Raji (cell line): ENCODE results near the gene REV1.

Source experiments
- POLR2A ChIP-seq: IDR thresholded peaks from 2 replicates; pipeline ENCODE4 v1.6.1; 2011; ENCODE audit warnings: low read depth, low read length, control low read depth; ENCODE audit not compliant: insufficient read depth

The REV1 gene

DNA sequence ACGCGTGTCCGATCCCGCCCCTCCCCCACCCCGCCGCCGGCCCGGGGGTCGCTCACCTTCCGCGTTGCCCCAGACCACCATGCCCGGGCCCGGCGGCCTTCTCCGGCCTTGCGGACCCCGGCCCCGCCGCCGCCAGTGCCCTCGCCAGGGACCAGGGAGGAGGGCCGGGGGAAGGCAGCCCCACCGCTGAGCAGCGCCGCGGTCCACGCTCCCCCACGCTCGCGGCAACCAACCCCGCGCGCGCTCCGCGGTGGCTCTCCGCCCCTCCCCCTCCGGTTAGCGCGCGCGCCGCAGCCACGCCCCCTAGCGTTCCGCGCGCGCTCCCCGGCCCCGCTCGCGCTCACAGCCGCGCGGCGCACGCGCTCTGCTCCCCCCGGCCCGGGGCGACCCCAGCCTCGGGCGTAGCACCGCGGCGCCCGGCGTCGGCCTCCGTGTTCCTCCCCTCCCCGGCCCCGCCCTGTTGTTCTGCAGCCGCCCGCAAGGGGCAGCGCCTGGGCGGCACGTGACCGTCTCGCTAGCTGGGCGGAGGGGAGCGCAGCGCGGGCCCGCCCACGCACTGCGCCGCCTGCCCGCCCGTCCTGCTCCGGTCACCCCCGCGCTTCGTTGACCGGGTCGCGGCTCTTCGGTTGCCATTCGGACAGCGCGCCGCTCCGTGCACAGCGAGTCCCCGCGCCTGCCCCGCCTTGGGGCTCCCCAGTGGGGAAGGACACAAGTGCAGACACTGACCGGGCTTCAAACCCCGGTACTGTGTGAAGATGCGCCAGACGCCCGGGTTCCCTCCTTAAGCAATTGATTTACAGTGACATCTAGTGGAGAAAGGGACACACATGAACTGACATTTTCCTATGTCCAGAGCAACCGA lies at the start of gene REV1:
TSS of gene REV1 (minus strand) at position 257 of the 862 bp plus-strand sequence. CDS start 25,042 bp downstream, outside the sequence.
- TF ChIP-seq POLR2A: peak; percentile 70

DNA sequence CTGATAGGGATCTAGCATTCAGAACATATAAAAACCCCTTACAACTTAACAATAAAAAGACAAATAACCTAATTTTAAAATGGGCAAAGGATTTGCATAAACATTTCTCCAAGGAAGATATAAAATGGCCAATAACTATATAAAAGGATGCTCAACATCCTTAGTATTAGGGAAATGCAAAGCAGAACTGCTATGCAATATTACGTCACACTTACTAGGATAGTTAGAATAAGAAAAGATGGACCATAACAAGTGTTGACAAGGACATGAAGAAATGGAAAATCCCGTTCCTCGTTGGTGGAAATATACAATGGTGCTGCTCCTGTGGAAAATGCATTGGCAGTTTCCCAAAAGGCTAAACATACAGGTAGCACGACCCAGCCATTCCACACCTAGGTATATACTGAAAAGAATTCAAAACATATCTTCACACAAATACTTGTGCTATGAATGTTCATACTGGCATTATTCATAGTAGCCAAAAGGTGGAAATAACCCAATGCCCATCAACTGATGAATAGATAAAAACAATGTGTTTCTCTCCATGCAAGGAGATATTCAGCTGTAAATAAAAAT lies 48.2 kb upstream of the REV1 start:
- no peak for TF ChIP-seq POLR2A

DNA sequence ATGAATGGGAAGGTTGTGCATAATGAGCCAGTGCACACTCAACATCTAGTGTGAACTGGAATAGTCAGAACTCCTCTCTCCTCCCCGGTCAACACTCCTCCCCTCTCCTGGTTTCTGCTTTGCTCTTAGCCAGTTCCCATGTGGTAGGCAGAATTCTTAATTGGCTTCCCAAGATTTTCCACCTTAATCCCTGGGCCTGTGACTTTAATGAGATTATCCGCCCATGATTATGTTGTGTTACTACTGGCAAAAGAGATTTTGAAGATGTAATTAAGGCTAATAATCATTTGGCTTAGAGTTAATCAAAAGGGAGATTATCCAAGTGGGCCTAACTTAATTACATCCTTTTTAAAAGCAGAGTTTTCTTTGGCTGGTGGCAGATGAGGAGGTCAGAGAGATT lies 34.2 kb upstream of the REV1 start:
- no peak for TF ChIP-seq POLR2A

DNA sequence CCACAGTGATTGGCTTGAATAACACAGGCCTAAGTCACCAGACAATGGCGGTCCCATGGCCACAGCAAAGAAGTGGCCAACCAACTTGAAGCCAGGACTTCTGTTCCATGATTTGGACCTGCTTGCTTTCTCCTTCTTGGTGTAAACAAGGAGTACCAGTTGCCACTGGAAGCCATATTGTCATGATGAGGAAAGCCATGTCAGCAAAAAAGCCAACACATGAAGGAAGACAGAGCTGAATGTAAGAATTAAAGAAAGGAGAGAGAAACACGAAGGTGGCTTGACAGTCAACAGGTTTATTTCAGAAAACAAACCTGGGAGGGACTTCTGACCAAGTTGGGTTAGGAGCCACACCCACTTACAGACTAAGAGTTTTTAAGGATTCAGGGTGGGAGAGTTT lies 32.3 kb upstream of the REV1 start:
- no peak for TF ChIP-seq POLR2A

DNA sequence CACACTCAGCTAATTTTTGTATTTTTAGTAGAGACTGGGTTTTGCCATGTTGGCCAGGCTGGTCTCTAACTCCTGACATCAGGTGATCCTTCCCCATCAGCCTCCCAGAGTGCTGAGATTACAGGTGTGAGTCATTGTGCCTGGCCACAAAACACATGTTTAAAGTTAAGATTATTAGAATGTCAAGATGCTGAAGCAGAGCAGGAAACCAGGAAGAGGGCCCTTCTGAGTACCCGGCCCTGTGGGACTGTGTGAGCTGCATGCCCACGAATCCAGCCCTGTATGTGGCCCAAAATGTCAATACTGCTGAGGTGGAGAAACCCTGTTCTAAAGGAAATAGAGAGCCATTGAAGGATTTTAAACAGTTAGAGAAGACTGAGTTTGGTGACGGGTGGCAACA lies 31.0 kb upstream of the REV1 start:
- no peak for TF ChIP-seq POLR2A

DNA sequence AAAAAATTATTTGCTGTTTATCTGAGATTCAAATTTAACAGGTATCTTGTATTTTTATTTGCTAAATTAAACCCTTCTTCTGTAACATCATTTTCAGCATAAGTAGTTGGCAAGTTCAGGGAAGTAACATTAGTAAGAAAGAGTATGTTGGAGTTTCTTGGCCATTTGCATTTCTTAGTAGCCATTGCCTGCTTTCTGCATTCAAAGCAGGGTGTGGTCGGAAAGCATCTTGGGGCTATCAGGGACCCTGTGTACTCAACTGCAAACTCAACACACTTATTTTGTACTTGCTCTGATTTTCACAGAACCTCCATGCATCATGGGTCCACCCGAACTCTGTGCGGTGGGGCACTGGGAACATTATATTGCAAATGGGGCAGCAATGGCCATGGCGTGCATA lies 30.4 kb upstream of the REV1 start:
- no peak for TF ChIP-seq POLR2A

DNA sequence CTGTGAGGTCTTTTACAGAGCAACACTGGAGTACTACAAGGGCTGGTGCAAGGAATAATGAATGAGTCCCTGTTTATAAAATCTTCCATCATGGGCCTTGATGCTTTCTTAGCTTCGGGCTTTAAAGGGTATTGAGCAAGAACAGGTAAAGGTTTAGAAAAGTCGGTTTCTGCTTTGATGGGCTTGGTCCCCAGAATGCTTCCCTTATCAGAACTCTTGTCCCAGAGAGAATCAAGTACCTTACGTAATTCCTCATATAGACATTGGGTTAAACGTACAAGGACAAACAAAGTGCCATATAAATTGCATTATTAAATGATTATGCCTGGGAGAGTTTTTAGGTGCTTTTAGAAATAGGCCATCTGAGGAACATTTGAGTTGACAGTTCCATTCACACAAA lies 24.5 kb upstream of the REV1 start:
- TF ChIP-seq POLR2A: no peak

DNA sequence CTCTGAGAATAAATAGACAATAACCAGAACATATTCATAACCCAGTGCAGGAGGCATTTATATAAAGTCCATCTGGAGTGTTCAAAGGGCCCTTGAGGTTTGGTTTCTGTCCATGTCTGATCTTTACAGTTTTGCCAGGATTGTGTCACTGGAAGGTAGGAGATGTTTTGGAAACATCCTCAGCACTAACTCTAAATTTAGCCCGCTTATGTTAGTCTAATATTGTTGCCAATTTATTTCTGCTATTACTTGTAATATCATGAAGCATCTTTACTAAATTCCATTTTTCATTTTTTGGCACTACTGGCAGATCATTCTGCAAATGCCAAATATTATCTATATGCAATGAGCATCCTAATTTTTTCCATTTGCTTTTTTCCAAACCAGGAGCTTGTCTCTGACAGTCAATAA lies 22.4 kb upstream of the REV1 start:
- TF ChIP-seq POLR2A: no peak

DNA sequence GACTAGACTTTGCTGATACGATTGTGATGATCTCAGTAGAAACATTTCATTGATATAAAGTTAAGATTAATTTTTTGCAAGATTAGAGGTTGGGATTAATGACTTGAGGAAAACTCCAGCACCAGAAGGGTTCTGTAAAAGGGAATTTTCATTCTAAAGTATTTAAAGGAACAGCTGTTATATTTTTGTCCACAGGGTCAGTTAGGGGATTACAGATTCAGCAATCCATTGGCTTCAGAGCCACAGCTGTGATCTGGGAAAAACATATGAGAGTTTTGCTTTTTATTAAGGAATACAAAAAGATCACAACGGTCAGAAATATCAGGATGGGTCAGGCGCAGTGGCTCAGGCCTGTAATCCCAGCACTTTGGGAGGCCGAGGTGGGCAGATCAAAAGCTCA lies 19.6 kb upstream of the REV1 start:
- no peak for TF ChIP-seq POLR2A

DNA sequence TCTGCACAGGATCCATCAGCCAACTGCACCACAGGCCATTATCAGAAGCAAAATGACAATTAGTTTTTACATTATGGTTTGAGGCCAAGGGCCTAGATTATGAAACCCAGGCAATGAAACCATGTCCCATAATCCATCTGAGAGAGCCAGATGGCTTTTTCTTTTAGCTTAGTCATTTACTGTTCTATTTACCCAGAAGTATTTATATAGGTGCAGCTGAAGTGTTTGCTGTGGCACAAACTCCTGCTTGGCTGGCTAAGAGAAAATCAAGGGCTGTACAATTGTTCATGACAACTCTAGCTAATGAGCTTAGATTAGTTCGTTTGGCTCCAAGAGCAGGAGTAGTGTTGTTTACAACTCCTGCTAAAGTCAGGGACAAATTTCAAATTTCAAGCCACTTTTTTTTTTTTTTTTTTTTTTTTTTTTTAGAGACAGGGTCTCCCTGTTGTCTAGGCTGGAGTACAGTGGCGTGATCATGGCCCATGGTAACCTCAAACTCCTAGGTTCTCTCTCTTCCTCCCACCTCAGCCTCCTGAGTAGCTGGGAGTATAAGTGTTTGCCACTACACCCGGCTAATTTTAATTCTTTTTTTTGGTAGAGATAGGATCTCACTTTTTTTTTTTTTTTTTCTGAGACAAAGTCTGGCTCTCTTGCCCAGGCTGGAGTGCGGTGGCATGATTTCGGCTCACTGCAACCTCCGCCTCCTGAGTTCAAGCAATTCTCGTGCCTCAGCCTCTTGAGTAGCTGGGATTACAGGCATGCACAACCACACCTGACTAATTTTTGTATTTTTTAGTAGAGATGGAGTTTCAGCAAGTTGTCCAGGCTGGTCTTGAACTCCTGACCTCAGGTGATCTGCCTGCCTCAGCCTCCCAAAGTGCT lies 18.4 kb upstream of the REV1 start:
- no peak for TF ChIP-seq POLR2A

DNA sequence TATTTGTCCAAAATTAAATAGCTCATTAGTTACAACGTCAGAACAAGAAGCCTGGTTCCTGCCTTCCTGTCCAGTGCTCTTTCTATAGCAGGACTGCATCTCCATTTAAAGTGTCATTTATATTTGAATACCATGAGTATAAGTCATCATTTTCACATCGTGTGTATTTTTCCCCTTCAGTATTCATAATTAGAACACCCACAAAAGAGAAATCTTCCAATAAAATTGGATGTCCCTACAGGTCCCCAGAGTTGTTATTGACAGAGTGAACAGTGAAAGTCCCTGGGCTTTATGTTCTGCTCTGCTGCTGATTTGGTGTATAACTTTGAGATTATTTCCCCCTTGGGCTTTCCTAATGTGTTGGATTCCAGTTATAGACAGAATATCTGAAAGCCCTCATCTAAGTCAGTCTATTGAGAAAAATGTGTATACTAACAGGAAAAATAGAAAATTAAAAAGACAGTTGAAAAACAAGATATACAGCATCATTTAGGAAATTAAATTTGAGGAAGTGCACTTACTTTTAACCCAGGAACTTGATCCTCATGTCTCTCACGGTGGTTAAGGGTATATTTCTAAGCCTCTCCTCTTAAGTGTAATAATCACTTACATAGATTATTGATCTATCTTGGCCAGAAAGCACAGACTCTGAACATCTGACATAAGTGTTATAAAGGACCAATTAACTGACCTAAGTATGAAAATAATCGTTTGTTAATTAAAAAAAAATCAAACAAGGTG lies 15.2 kb upstream of the REV1 start:
- no peak for TF ChIP-seq POLR2A

DNA sequence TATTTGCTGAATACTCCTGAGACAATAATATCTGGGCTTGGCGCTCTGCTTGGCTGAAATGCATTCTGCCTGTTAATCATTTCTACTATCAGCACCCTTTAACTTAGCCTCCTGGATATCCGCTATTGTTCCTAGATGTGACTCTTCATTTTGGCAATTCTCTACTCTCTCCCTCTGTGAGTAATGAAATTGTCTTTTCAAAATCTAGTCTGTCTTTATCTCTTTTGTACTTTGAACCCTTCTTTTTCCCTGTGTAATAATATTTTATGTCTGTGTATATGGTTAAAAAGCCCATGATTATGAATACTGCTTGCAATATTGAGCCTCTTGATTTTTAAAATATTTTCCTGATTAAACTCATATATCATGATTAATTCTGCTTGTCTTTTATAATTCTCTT lies 6.2 kb upstream of the REV1 start:
- no peak for TF ChIP-seq POLR2A

DNA sequence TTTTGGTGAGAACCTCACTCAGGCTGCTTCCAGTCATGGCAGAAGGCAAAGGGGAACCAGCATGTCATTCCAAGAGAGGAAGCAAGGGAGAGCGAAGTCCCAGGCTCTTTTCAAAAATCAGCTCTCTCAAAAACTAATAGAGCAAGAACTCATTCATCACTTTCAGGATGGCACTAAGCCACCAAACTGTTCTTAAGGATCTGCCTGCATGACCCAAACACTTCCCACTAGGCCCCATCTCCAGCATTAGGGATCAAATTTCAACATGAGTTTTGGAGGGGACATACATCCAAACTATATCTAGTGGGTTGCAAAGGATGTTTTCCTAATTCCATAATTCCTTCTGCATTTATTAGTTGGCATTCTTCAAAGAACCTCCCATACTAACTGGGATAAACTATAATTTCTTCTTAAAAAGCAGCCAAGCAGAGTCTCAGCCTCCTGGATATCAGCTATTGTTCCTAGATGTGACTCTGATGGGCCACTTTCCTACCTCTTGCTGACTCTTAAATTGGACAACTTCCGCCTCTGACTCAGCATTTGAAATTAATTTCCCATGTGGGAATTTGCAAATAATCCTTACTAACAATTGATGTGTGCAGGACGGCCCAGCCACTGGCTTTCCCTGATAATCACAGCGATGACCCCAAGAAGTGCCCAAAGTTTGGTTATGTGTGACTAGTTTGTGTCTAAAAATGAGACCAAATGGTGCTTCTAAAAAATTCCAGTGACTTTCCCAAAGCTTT lies 5.5 kb upstream of the REV1 start:
- TF ChIP-seq POLR2A: no peak

DNA sequence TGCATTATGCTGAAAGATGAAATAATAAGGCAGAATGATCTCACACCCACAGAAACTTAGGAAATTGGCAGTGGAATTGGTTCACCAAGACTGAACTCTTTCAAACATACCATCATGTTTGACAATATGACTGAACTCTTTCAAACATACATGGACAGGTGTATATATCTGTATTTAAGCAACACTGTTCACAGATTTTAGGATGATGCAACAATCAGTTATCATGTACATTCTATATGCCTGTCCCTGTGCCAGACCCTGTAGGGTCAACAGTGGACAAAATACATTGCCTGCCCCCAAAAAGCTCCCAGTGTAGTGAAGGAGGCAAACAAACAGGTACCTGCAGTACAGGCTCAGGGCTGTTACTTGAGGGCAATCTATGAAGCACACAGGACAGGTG lies 2.9 kb upstream of the REV1 start:
- TF ChIP-seq POLR2A: no peak
